HG03066 (cell line): Measurements from ENCODE around the gene TLL2.

Experiments
- ATAC-seq: cut with Tn5 transposase; IDR thresholded peaks from one replicate; pipeline ENCODE4 v1.9.1; 2021; ENCODE audit warnings: low read depth; ENCODE audit not compliant: unreplicated experiment

TLL2 gene

DNA sequence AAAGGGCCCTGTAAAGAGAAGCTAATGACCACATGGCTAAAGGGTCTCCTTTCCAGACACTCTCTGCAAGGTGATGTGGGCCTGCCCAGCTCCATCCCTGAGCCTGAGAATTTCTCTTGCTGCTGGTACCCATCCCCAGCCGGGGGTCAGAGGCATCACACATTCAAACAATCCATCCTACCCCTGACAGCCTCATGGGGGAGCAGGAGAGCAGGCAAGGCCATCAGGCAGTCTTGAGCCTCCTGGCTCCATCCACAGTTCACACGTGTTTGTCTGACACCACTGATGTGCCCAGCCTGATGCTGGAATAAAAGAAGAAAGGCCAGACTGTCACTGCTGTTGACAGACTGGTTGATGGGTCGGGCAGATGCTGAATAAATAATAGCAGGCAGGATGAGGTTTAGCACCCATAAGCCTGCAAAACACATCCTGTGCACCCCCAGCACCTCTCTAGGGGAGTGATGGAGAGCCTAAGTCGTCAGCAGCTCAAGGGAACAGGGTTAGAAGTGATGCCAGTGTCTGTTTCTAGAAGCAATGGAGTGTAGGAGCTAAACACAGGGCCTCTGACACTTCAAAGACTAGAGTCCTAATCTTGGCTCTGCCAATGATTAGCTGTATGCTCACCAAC, 43.5 kb downstream of the TLL2 start:
- no peak for ATAC-seq

DNA sequence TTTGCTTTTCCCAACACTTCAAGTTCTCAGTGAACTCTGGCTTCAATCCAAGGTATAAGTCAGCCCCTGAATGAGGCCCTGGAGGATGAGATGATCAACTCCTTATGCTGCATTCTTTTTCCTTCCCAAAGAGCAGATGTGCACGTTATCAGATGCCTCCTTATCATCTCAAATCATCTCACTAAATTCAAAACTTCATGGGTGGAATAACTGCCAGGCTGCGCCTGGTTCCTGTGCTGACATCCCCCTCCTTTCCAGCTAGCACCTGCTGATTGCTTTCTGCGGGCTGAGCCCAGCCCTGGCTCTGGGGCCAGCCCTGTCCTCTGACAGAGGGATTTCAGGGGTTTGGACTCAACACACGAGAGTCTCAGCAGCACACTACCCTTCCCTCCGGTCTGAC, 44.9 kb downstream of the TLL2 start:
- no peak for ATAC-seq

DNA sequence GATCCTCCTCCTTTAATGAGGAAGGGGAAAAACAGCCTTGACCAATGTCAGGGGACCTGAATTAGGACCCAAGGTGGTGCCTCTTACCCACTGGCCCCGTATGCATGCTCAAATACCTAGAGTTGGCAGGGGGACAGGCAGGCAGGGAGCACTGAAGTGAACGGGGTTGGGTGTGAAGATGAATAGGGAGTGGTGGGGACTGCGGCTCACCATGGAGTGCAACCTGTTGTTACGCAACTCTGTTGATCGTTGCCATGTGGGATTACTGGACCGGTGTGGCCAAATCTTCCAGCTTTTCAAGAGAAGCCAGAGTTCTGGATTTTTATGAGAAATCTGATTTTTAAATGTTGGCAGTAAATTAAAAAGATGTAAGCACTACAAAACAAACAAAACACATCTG, 48.1 kb downstream of the TLL2 start:
- ATAC-seq: no peak

DNA sequence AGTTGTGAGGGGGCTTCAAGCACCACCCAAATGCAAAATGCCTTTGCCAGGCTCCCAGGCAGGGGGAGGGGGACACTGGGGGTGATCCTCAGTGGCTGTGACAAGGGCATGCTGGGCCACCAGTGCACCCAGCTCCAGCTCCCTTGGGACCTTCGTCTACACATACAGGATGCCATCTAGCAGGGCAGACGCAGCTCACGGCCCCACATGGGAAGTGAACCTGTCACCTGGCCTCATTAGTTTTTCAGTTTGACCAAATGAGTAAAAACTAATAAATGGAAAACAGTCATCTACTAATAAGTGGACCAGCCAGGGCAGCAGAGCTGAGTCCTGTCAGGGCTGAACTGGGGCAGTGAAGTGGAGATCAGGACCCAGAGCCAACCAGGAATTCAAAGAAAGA, 50.2 kb downstream of the TLL2 start:
- ATAC-seq: no peak

DNA sequence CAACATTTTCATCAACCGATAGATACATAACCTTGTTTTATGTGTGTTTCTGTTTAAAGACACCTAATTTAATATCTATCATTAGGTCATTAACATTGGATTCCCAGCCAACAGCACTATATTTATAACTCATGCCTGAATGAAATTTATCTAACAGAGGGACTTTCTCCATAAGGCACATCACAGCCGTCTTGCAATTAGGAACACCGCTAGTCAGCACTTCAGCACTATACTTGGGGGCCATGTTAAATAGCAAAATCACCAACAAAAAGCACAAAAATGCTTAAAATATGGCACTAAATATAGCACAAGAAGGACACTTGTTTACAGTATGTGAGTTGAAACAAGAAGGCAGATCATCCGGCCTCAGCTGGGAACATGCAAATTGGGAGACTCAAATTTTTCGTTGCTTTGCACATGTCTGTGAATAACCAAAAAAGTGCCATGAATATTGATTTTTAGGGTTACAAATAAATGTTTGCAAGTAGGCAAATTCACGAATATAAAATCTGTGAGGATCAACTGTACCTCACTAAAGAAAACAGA, 51.0 kb downstream of the TLL2 start:
- no peak for ATAC-seq

DNA sequence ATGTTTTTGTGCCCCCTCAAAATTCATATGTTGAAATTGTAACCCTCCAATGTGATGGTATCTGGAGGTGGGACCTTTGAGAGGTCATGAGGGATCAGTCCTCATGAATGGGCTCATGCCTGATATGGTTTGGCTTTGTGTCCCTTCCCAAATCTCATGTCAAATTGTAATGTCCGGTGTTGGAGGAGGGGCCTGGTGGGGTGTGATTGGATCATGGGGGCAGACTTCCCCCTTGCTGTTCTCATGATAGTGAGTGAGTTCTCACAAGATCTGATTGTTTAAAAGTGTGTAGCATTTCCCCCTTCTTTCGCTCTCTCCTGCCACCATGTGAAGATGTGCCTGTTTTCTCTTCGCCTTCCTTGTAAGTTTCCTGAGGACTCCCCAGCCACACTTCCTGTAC, 53.4 kb downstream of the TLL2 start:
- ATAC-seq: no peak

DNA sequence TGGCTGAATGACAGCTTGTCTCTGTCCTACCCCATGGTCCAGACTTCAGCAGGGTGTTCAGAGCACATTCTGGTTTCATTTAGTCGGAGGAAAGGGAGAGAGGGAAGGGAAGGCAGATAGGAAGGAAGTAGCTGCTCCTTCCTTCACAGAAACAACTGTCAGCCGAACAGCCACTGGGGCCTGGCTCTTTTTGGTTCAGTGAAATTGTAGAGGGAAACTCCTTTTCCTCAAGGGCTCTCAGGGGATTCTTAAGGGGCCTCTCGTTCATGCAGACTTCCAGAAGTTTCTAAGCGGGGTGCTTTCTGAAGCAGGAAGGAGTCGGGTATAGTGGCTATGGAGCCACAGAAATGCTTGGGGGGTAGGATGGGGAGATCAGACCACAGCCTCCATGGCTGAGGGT, 56.4 kb downstream of the TLL2 start:
- no peak for ATAC-seq

DNA sequence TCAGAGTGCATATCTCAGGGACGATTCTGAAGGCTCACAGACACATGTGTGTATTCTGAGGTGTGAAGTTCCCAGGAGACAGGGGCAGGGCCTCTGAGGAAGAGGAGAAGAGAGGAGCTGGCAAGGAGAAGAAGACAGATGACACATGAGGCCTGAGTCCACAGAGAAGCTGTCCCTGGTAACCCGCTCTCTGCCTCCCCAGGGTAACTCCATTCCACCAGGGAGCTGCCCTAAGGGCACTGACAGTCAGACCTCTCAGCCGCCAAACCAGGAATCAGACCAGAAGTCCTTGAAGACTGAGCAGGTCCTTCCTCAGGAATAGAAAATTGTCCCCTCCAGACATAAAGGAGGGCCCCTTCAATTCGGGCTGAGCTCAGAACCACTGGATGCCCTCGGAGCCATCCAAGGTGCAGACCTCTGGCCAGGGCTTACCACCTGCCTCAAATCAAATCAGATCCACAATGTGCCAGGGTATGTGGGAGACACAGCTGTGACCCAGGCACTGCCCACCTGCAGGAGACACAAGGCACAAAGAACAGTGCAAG, 57.4 kb downstream of the TLL2 start:
- no peak for ATAC-seq

DNA sequence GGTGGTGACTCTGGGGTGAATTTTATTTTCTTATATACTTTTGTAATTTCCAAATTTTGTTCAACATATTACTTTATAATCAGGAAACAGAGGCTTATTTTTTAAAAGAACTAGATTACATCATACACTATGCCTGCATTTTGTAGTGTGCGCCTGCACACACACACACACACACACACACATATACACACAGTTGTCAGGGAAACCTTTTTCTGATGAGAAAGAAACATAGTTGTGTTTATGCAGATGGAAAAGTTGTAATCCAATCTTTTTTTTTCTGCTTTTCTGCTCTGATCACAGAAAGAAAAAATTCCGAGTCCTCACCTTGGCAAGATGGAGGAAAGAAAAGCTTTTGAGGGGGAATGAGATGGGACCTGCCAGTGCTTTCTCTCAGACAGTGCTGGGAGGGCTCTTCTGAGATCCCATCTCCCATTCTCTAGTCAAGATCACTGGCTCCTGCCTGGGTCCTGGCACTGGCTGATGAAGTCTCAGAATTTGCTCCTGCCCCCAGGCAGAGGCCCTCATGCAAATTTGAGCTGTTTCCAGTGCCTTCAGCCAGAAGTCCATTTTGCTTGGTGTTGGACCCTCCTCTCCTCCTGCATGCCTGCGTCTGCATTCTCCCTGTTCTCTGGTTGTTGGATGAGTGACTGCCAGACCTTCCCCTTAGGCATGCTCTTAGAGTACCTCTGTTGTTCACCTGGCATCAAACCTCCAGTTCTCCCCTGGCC, 59.7 kb downstream of the TLL2 start:
- ATAC-seq: no peak

DNA sequence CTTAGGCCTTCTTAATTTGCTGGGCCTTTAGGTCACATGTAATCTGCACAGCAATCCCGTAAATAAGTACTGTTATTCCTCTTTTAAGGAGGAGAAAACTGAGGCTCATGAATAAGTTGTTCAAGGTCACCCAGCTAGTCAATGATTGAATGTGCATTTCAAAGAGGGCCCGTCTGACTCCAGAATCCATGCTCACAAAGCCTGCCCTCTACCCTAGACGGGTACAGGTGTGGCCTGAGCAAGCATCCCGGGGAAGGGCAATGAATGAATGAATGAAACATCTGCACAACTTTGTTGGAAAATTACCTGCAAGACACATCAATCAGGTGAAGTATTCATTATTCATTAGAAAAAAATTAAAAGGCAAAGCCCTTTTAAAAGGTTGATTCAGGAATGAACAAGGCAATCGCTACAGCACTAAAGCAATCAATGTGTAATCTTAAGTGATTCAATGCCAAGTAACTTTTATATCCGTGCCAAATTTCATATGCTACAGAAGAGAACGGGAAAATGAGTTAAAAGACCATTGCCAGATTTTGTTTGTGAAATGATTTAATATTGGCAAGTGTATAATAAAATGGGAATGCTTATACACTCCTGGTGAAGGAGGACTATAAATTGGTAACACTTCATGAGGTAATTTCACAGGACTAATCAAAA, 61.1 kb downstream of the TLL2 start:
- ATAC-seq: no peak

DNA sequence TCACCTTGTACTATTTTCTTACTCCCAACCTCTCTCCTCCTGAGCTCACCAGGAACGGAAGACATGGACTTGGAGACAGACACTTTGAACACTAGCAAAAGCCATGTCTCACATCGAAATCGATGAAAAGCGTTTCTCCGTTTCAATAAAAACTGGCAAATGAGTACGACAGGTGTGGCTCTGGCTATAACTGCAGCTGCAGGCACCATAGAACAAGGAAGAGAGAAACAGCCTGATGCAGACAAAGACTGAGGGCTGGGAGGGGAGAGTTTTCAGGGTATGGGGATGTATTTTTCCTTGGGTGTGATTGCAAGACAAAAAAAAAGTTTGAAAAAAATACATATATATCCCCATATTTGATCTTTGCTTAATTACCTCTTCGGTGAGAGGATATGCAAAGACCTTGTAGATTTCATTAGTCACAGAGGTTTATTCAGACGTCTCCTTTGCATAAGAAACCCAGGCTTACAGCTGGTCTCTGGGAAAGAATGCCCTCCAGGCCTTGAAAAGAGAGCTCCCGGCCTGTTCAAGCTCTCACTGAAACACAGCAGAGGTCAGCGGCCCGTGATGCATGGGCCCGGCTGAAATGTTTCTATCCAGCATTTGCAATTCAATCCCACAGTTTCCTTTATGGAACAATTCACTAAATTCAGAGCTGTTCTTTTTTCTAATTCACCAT, 63.1 kb downstream of the TLL2 start:
- no peak for ATAC-seq

DNA sequence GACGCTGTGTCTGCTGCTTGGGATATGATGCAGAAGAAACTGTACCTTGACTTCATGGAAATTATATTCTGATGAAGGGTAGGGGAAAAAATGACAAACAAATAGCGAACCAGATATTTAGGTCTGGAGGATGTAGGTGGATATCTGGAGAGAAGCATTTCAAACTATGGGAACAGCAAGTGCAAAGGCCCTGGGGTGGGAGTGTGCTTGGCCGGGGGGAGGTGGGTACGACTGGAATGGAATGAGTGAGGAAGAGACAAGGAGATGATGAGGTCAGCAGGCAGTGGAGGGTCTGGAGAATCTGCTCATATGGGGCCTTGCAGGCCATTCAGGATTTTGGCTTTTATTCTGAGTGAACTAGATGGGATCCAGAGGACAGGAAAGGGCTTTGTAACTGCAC, 65.2 kb downstream of the TLL2 start:
- no peak for ATAC-seq

DNA sequence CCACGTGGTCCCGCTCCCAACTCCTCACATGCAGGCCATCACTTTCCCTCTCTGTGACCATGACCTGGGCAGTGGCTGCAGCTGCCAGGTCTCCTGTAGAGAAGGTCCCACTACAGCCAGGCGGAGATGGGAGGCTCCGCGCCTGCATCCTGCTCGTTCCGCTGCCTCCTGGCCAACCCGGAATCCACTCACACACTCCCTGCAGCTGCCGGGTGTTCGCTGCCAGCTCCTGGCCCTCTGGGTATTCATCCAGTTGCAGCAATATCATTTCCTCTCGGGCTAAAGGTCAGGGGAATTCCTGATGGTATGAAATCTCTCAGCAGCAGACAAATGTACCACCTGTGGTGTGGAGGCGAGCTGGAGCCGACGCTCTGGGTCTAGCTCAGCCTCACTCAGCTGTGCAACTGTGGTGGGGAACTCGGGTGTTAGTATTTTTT, 65.7 kb downstream of the TLL2 start:
- ATAC-seq: no peak

DNA sequence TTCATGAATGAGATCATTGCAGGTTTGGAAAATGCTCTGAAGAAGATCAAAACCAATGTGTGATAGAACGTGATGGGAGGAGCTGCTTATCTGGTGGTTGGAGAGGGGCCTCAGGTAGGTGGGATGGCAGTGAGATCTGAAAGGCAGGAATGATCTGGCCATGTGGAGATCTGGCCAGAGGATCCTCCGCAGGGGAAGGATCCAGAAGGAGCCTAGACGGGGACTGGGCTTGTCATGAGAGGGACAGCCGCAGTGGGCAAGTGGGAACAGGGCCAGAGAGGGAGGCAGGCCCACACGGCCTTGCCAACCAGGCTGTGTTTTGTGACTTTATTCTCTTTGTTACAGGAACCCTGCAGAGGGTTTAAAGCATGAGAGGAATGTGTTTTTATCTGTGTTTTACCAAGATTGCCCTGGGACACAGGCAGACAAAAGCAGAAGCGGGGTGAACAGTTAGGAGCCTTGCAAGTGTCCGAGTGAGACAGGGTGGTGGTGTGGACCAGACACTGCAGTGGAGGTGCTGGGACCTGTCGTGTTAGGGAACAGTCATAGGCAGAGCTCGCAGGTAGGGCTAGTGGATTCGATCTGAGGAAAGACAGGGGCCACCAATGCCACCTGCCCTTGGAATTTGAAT, 66.6 kb downstream of the TLL2 start:
- ATAC-seq: no peak

DNA sequence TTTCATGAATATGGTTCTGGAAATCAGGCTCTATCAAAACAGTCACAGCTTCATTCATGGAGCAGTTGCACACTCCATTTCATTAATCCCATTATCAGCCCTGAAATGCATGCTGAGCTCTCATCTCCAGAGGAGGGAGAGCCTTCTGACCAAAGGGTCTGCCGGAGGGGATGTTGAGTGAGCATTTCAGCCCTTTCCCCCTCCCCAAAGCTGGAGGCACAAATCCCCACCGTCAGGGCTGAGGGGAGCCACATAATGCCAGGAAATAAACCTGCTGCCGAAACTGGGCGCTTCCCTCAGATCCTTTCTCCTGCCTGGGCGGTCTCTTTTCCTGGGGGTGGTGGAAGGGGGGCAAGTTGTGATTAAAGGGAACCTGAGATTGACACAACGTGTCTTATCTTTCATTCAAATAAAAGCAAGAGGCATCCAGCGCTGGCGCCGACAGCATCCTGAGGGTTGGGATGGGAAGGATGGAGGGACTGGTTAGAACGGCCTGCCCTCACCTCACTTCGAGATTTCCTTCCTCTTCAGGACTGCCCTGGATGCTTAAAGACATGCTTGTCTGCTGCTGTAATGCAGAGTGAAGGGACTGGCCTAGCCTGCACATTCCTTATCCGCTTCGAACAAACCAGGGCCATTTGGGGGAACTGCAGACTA, 71.6 kb downstream of the TLL2 start:
- no peak for ATAC-seq

DNA sequence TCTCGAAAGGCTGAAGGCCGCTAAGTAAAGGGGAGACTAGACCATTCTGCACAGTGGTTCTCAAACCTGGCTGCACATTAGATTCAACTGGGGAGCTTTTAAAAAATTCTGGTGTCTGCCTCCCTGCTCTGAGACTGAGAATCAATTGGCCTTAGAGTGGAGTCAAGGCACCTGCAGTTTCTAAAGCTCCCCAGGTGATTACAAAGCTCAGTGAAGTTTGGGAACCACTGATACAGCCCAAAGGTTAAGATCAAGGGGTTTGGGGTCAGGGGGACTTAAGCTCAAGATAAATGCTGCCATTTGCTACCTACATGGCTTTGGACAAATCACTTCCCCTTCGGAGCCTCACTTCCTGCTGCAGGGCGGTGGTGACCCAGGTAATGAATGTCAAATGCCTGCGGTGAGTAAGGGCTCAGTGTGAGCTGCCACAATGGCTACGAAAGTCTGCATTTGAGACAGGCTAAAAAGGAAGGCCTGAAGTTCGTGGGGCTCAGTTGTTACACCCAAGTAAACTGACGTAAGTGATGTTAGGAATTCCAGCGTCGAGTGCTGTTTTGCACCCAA, 72.3 kb downstream of the TLL2 start:
- no peak for ATAC-seq

DNA sequence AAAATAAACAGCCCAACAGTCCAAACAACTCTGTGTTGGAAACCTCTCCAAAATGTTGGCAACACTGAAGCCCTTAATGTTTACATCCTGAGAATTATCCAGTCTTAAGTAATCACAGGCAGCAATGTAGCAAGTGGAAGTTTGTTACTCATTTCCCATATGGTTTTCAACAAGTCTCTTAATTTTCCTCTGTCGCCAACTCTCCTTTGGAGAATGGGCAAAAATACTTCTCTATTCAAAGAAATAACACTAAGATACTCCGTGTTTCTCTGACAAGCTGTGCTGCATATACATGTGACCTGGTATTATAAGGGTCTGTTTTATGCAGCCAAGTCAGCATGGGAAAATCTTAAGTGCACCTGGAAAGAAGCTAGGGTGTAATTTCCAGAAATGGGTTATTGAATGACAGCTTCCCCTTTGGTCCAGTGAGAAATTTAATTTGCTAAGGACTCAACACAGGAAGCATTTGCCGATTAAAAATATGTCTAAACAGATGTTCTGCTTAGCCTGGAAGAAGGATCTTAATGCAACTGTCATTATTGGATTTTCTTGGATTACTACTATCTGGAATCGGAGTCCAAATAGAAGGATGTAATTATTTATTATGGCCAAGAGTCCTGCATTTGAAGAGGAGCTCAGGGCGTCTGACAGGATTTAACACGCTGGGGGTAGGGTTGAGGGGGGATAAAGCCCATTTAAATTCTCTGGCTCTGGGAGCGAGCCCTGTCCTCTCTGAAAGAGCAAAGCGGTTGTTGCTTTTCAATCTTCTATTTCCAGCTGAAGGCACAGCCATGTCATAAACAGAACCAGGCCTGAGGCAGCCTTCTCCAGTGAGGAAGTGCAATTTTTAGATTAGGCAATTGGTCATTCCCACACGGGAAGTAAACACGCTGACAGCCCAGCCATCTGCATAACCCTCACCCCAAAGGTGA, 73.1 kb downstream of the TLL2 start:
- ATAC-seq: no peak

DNA sequence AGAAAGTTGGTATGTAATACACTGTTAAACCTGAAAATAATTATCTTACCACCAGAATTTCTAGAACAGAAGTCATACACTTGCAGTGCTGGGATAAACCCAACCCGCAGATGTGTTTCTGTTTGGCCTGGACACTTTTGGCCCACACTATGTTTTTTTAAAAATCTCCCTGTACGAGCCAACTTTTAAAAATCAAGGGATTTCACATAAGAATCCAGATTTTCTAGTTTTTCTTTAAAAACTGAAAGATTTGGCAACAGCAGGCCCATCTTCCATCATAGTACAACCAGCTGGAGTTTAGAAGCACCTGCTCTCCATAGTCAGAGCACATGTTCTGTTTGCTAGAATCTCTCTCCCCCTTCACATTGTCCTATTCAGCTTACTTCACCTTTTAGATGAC, 74.0 kb downstream of the TLL2 start:
- ATAC-seq: no peak

DNA sequence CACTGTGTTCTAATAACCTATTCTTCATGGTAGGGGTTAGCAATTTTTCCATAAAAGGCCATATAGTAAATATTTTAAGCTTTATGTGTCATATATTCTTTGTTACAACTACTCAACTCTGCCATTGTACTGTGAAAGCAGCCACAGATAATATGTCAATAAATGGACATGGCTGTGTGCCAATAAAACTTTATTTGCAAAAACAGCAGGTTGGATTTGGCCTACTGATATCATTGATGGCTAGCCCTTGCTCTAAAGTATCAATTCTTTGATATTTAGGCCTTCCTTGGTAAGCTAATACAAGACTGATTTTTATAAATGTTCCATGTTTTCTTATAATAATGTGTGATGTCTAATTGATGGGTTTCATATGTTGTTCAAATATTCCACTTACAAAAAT, 77.7 kb downstream of the TLL2 start:
- ATAC-seq: no peak
